ENCODE data around the gene CWC15. TPM values are rescaled to one million over a fixed set of nuclear protein-coding genes. Genes with fewer than 3 reads are reported as not detected.

The CWC15 gene
- total RNA-seq, 1 donor from 2014 or later, result 71.6 TPM

GRCh38 chr11:94941131-94941530, 32.2 kb downstream of the CWC15 start:
- Histone ChIP-seq H3K27ac (replicated peaks) (no peak overlapping the region), H3K4me3 (no peak overlapping the region), H3K4me1 (peaks cover 22% of the 10 kb centered on the region), H3K27me3 (ENCODE audit: low read depth) (no peaks in the 10 kb centered on the region), H3K9me3 (replicated peaks) (no peaks in the 10 kb centered on the region), H3K36me3 (no peaks in the 10 kb centered on the region)
- no peak for TF ChIP-seq CTCF (IDR thresholded peaks at IDR 0.05; ENCODE audit: borderline replicate concordance)
- intact Hi-C loops (cut with micrococcal nuclease), result no loop called here
- DNase-seq, result no peak

- Histone ChIP-seq H3K36me3 (no peaks in the 10 kb centered on the region), H3K27me3 (ENCODE audit: low read depth) (no peaks in the 10 kb centered on the region), H3K27ac (replicated peaks) (peak overlapping the region; percentile 72), H3K4me1 (peaks cover 32% of the 10 kb centered on the region), H3K9me3 (replicated peaks) (no peaks in the 10 kb centered on the region), H3K4me3 (no peak overlapping the region)
- TF ChIP-seq CTCF (IDR thresholded peaks at IDR 0.05; ENCODE audit: borderline replicate concordance), result no peak
- intact Hi-C loops (cut with micrococcal nuclease), result no loop called here
- no peak for DNase-seq
Observed at GRCh38 chr11:94939346-94939745, 34.0 kb downstream of the CWC15 start.

- TF ChIP-seq CTCF (IDR thresholded peaks at IDR 0.05; ENCODE audit: borderline replicate concordance), result no peak
- peak overlapping the region; percentile 72 for H3K27ac ChIP-seq (replicated peaks)
- intact Hi-C loops (cut with micrococcal nuclease), result no loop called here
- no peaks in the 10 kb centered on the region for H3K9me3 ChIP-seq (replicated peaks)
- H3K4me1 ChIP-seq, result peaks cover 41% of the 10 kb centered on the region
- no peaks in the 10 kb centered on the region for H3K36me3 ChIP-seq
- DNase-seq, result peak; percentile 82
- H3K4me3 ChIP-seq, result no peak overlapping the region
- H3K27me3 ChIP-seq (ENCODE audit: low read depth), result no peaks in the 10 kb centered on the region
Observed at GRCh38 chr11:94938095-94939055, 35.0 kb downstream of the CWC15 start.

- Histone ChIP-seq H3K27ac (replicated peaks) (peak overlapping the region; percentile 60), H3K4me1 (peaks cover 50% of the 10 kb centered on the region), H3K36me3 (no peaks in the 10 kb centered on the region), H3K9me3 (replicated peaks) (no peaks in the 10 kb centered on the region), H3K27me3 (ENCODE audit: low read depth) (no peaks in the 10 kb centered on the region), H3K4me3 (no peak overlapping the region)
- intact Hi-C loops (cut with micrococcal nuclease), result no loop called here
- DNase-seq, result no peak
- no peak for TF ChIP-seq CTCF (IDR thresholded peaks at IDR 0.05; ENCODE audit: borderline replicate concordance)
Observed at GRCh38 chr11:94934846-94935245, 38.5 kb downstream of the CWC15 start.

GRCh38 chr11:94934362-94934761, 39.0 kb downstream of the CWC15 start:
- Histone ChIP-seq H3K27me3 (ENCODE audit: low read depth) (no peaks in the 10 kb centered on the region), H3K9me3 (replicated peaks) (no peaks in the 10 kb centered on the region), H3K27ac (replicated peaks) (peak overlapping the region; percentile 60), H3K4me1 (peaks cover 48% of the 10 kb centered on the region), H3K4me3 (no peak overlapping the region), H3K36me3 (no peaks in the 10 kb centered on the region)
- intact Hi-C loops (cut with micrococcal nuclease), result no loop called here
- no peak for DNase-seq
- no peak for TF ChIP-seq CTCF (IDR thresholded peaks at IDR 0.05; ENCODE audit: borderline replicate concordance)
